Activated CD4-positive, alpha-beta T cell treated with anti-CD3 and anti-CD28 coated beads, Interleukin-10, Interleukin-2, amounts not matched to agents 100 ng/mL and 50 ng/mL, durations not matched to agents 16 hours and 8 hours (primary cell): ENCODE results near the gene ESR1.
A peak's percentile ranks its signal among the peaks of the same experiment; 100 is the strongest.
"Not testable (repeated sequence)": the region's sequence is repeated elsewhere in the genome, so short reads cannot be mapped to it uniquely, and the experiment has no call there.

Experiments
- DNase-seq: peaks from one replicate; pipeline ENCODE4 v3.0.0-alpha.2; 2020

Gene ESR1

DNA sequence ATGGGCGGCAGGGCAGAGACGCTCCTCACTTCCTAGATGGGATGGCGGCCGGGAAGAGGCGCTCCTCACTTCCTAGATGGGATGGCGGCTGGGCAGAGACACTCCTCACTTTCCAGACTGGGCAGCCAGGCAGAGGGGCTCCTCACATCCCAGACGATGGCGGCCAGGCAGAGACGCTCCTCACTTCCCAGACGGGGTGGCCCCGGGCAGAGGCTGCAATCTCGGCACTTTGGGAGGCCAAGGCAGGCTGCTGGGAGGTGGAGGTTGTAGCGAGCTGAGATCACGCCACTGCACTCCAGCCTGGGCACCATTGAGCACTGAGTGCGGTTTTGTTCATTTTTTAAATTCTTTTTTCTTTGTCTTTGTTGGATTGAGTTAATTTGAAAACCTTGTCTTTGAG, 92.3 kb downstream of the ESR1 start:
- DNase-seq, result not testable (repeated sequence)

GRCh38 chr6:151900256-151900655, 92.8 kb downstream of the ESR1 start:
- DNase-seq, result no peak

- DNase-seq, result no peak
Observed at GRCh38 chr6:151901009-151901411, 93.5 kb downstream of the ESR1 start.

- DNase-seq, result no peak
Observed at GRCh38 chr6:151904631-151905030, 97.1 kb downstream of the ESR1 start.

- DNase-seq, result no peak
Observed at GRCh38 chr6:151905072-151905471, 97.6 kb downstream of the ESR1 start.

- DNase-seq, result no peak
Observed at GRCh38 chr6:151905854-151906253, 98.4 kb downstream of the ESR1 start.

DNA sequence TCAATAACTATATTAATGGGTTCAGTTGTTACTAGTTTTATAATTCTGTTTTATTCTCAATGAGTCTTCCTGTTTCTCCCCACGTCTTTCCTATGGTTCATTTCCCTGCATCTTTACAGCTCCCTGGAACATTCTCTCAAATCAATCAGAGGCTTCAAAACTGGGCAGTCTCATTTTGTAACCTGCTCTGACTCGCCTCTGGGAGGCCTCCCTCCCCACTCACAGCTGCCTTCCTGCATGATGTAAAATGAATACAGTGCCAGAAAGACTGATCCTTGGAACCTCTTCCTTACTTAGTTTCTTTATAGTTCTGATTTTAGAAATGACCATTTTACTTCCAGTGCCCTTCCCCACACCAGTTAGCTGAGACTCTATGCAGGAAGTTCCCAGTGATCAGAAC, 103.9 kb downstream of the ESR1 start:
- no peak for DNase-seq

- DNase-seq, result no peak
Observed at GRCh38 chr6:151914484-151914883, 107.0 kb downstream of the ESR1 start.

DNA sequence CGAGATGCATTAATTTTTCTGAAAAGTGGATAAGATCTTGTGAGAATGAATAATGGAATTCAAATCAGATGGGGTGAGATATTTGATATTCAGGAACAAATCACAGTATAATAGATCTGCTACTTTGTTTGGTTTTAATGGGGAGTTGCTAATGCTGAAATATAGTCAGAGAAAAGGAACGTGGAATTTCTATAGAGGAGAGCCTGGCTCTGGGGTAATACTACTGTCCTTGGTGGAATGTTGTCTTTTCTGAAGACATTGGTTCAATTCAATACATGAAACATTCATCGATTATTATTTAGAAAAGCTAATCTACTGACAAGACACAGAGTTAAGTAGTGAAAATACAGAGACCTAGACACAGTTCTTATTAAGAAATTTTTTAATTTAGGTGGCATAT, 108.6 kb downstream of the ESR1 start:
- DNase-seq, result no peak

- no peak for DNase-seq
Observed at GRCh38 chr6:151916680-151917164, 109.2 kb downstream of the ESR1 start.

GRCh38 chr6:151917531-151918329, 110.2 kb downstream of the ESR1 start:
- DNase-seq, result no peak

DNA sequence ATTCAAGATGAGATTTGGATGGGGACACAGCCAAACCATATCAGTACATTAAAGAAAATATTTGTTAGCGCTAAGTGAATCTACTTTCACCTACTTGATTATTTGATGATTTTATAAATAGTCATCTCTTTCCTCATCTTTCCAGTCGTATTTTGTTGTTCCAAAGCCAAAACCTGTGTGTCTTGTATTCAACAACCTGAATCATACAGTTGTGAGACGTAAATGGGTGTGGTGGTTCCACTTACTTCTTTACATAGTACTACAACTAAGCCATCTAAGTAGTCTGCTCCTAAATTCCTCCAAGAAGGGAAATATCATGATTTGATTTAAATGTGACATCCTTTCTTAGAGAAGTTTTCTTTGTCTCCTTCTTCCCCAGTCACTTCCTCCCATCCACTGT, 132.8 kb downstream of the ESR1 start:
- no peak for DNase-seq

DNA sequence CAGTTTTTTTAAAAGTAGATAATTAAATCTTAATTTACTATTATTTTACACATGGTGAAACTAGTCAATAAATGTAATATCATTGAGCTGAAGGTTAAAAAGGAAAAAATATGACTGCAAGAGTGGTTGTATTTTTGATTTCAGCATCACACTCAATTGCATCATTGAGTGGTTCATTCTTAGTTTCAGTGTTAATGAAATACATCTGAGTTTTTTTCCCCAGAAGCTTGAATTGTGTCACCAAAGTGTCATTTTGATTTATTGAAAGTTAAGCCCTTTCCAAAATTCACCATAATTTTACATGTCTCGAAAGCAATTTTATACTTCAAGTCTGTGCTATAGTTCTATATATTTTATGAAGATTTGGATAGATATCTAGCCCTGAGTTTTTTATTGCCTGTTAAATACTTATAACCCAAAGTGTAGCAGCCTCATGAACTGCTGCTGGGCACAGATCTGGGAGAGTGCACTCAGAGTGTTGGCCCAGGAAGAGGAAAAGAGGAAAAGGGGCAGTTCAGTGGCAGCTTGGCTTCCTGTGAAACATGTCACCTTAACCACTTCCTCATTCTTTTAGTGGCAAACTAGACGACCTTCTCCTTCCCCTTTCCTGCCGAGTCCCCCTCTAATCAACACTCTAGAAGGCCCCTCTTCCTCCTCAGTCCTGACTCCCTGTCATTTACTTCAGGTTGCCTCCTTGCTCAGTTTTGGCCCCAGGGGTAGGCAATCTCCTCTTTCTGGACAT, 140.7 kb downstream of the ESR1 start:
- peak; percentile 15 for DNase-seq

- DNase-seq, result peak; percentile 2
Observed at GRCh38 chr6:151958332-151958731, 150.8 kb downstream of the ESR1 start.

DNA sequence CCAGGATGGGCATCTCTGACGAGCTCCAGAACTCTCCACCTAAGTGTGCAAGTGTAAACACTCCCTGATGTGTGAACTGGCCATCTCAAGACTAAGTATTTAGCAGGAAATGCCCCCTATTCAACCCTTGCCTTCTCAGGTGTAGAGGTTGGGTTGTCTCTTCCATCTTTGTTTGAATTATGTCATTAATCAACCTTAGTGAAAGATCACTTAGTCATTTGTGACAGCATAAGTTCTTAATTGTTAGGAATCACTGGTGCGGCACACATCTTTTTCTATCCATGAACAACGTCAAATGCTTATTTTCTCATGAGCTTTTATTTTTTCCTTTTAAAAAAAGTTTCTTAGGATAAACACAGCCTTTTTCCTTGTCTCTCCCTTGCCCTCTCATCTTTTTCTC, 151.6 kb downstream of the ESR1 start:
- DNase-seq, result no peak

GRCh38 chr6:151961809-151962208, 154.3 kb downstream of the ESR1 start:
- DNase-seq, result peak; percentile 2

- peak; percentile 68 for DNase-seq
Observed at GRCh38 chr6:151962246-151962846, 154.9 kb downstream of the ESR1 start.

- DNase-seq, result no peak
Observed at GRCh38 chr6:151963001-151963400, 155.5 kb downstream of the ESR1 start.

DNA sequence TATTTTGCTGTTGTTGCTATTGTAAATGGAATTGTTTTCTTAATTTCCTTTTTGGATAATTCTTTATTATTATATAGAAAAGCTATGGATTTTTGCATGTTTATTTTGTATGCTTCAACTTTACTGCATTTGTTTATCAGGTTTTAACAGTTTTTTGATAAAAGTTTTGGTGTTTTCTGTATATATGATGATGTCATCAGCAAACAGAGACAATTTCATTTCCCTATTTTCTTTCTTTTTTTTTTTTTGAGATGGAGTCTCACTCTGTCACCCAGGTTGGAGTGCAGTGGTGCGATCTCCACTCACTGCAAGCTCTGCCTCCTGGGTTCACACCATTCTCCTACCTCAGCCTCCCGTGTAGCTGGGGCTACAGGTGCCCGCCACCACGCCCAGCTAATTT, 156.9 kb downstream of the ESR1 start:
- DNase-seq, result not testable (repeated sequence)

- DNase-seq, result no peak
Observed at GRCh38 chr6:151974061-151974617, 166.7 kb downstream of the ESR1 start.

- no peak for DNase-seq
Observed at GRCh38 chr6:151975795-151976194, 168.3 kb downstream of the ESR1 start.

GRCh38 chr6:151988199-151988598, 180.7 kb downstream of the ESR1 start:
- not testable (repeated sequence) for DNase-seq

DNA sequence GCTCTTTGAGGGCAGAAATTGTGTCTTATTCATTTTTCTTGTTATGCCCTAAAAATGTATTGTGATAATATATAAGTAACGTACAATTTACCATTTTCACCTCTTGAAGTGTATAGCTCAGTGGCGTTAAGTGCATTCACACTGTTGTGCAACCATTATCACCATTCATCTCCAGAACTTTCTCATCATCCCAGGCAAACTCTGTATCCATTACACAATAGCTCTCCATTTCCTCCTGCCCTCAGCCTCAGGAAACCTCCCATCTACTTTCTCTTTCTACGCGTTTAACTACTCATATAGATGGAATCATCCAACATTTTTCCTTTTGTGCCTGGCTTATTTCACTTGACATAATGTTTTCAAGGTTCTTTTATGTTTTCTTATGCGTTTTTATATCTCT, 184.6 kb downstream of the ESR1 start:
- no peak for DNase-seq
